Mesenchymal stem cell (in vitro differentiated cells and primary cell): ENCODE measurements around the gene TMEM86B.
A peak's percentile ranks its signal among the peaks of the same experiment; 100 is the strongest.

Experiments used
- DNase-seq: peaks from one replicate; pipeline ENCODE4 v3.0.0-alpha.2; 2013
- H2AFZ ChIP-seq: one replicate; pipeline ENCODE4 v1.6.1; 2013; ENCODE audit warnings: low read depth, mild to moderate bottlenecking, control low read depth, inconsistent platforms, low read length, moderate library complexity
- H2AK5ac ChIP-seq: 2 replicates; pipeline ENCODE4 v1.6.1; 2013; ENCODE audit warnings: low read length, moderate library complexity, mild to moderate bottlenecking, inconsistent platforms; ENCODE audit not compliant: severe bottlenecking
- H2BK120ac ChIP-seq: one replicate; pipeline ENCODE4 v1.6.1; 2013; ENCODE audit warnings: low read depth, mild to moderate bottlenecking, inconsistent platforms, low read length, moderate library complexity
- H2BK12ac ChIP-seq, 2 experiments: one replicate each; pipeline ENCODE4 v1.6.1; 2013; ENCODE audit warnings: inconsistent platforms in 2 of 2, low read length in 2 of 2, mild to moderate bottlenecking in 2 of 2, moderate library complexity in 2 of 2, control low read depth in 1 of 2
- H2BK15ac ChIP-seq: one replicate; pipeline ENCODE4 v1.6.1; 2013; ENCODE audit warnings: mild to moderate bottlenecking, low read depth, inconsistent platforms; ENCODE audit not compliant: poor library complexity, severe bottlenecking
- H2BK5ac ChIP-seq: 2 replicates; pipeline ENCODE4 v1.6.1; 2013; ENCODE audit warnings: low read depth, mild to moderate bottlenecking, low read length, control low read depth, inconsistent platforms; ENCODE audit not compliant: poor library complexity, severe bottlenecking
- H3K14ac ChIP-seq, 2 experiments: one replicate each; pipeline ENCODE4 v1.6.1; 2013; ENCODE audit warnings: inconsistent platforms in 2 of 2, low read length in 2 of 2, control low read depth in 1 of 2, mild to moderate bottlenecking in 1 of 2, moderate library complexity in 1 of 2
- H3K18ac ChIP-seq, 2 experiments: one replicate each; pipeline ENCODE4 v1.6.1; 2013; ENCODE audit warnings: inconsistent platforms in 2 of 2, low read length in 2 of 2, control low read depth in 1 of 2, low read depth in 1 of 2, mild to moderate bottlenecking in 1 of 2
- H3K23ac ChIP-seq, 2 experiments: one replicate each; pipeline ENCODE4 v1.6.1; 2013; ENCODE audit warnings: inconsistent platforms in 2 of 2, low read length in 2 of 2, mild to moderate bottlenecking in 2 of 2, moderate library complexity in 2 of 2, control low read depth in 1 of 2
- H3K27ac ChIP-seq: 2 replicates; pipeline ENCODE4 v1.5.1; 2013; ENCODE audit warnings: mild to moderate bottlenecking, moderate library complexity, low read length, control low read depth, inconsistent platforms; ENCODE audit not compliant: poor library complexity, severe bottlenecking
- H3K27me3 ChIP-seq, 2 experiments: 2 replicates each; pipeline versions ENCODE4 v1.6.1 to v1.7.0; 2013; ENCODE audit warnings: low read length in 2 of 2, mild to moderate bottlenecking in 2 of 2, moderate library complexity in 2 of 2, control low read depth in 1 of 2, inconsistent platforms in 1 of 2; ENCODE audit not compliant: control insufficient read depth in 1 of 2, insufficient read depth in 1 of 2
- H3K36me3 ChIP-seq, 2 experiments: 2 replicates each; pipeline versions ENCODE4 v1.6.1 to v1.7.0; 2013; ENCODE audit warnings: low read length in 2 of 2, control low read depth in 1 of 2, inconsistent platforms in 1 of 2, low read depth in 1 of 2, mild to moderate bottlenecking in 1 of 2; ENCODE audit not compliant: insufficient read depth in 2 of 2, control insufficient read depth in 1 of 2
- H3K4ac ChIP-seq, 2 experiments: one replicate each; pipeline ENCODE4 v1.6.1; 2013; ENCODE audit warnings: inconsistent platforms in 2 of 2, low read length in 2 of 2, mild to moderate bottlenecking in 2 of 2, moderate library complexity in 2 of 2, control low read depth in 1 of 2, low read depth in 1 of 2
- H3K4me1 ChIP-seq: 2 replicates; pipeline ENCODE4 v1.6.1; 2013; ENCODE audit warnings: low read depth, low read length, control low read depth; ENCODE audit not compliant: control insufficient read depth, insufficient read depth
- H3K4me2 ChIP-seq: 2 replicates; pipeline ENCODE4 v1.6.1; 2013; ENCODE audit warnings: low read length, mild to moderate bottlenecking, inconsistent platforms; ENCODE audit not compliant: poor library complexity, severe bottlenecking
- H3K4me3 ChIP-seq, 2 experiments: 2 replicates each; pipeline versions ENCODE4 v1.5.1 to v1.7.0; 2013; ENCODE audit warnings: low read length in 2 of 2, mild to moderate bottlenecking in 2 of 2, control low read depth in 1 of 2, low read depth in 1 of 2; ENCODE audit not compliant: insufficient read depth in 1 of 2
- H3K79me1 ChIP-seq: replicated peaks from 2 replicates; pipeline ENCODE4 v1.6.1; 2013; ENCODE audit warnings: mild to moderate bottlenecking, control low read depth, low read length, inconsistent platforms; ENCODE audit not compliant: poor library complexity, severe bottlenecking
- H3K9ac ChIP-seq: 2 replicates; pipeline ENCODE4 v1.7.0; 2013; ENCODE audit warnings: mild to moderate bottlenecking, low read length, moderate library complexity
- H3K9me3 ChIP-seq: 2 replicates; pipeline ENCODE4 v1.7.0; 2013; ENCODE audit warnings: mild to moderate bottlenecking, low read length; ENCODE audit not compliant: control insufficient read depth
- H4K8ac ChIP-seq: one replicate; pipeline ENCODE4 v1.6.1; 2013; ENCODE audit warnings: inconsistent platforms, mild to moderate bottlenecking, low read length, moderate library complexity
- H4K91ac ChIP-seq: one replicate; pipeline ENCODE4 v1.6.1; 2013; ENCODE audit warnings: mild to moderate bottlenecking, low read length, inconsistent platforms
- WGBS: methylation state at CpG from one replicate; pipeline ENCODE4 v1.1.7; 2013; ENCODE audit warnings: mixed read lengths; 5-methylcytosine and 5-hydroxymethylcytosine counted together

TMEM86B gene

DNA sequence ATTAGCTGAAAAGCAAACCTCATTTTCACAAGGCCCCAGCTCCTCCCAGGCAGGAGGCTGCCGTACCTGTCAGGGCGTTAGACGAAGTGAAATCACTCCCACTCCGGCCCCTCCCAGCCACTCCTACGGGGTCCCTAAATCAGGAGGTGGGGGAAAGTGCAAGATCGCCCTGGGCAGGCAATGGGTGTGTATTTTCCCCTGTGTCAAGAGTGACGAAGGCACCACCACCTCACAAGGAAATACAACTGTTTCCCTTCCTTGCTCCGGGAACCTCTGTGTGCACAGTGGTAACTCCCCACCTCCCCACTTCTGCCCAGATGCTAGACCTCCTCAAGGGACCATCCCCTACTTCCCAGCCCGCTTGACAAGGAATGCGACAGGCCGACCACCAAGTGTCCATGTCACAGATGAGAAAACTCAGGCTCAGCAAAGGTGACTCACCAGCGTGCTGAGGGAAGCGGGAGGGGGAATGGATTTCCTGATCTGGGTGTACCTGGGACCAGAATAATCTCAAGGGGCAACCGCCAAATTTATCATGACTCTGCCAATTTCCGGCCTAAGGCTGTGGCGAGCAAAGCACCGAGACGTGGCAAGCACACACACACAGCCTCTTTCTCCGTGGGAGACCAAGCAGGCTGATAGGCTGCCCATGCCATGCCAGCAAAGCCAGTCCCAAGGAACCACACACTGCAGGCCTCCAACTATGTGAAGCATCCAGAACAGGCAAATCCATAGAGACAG lies 22.9 kb upstream of the TMEM86B start:
- H3K9me3 ChIP-seq: no peaks in the 10 kb centered on the region
- peak overlapping the region; percentile 22 for H4K8ac ChIP-seq

DNA sequence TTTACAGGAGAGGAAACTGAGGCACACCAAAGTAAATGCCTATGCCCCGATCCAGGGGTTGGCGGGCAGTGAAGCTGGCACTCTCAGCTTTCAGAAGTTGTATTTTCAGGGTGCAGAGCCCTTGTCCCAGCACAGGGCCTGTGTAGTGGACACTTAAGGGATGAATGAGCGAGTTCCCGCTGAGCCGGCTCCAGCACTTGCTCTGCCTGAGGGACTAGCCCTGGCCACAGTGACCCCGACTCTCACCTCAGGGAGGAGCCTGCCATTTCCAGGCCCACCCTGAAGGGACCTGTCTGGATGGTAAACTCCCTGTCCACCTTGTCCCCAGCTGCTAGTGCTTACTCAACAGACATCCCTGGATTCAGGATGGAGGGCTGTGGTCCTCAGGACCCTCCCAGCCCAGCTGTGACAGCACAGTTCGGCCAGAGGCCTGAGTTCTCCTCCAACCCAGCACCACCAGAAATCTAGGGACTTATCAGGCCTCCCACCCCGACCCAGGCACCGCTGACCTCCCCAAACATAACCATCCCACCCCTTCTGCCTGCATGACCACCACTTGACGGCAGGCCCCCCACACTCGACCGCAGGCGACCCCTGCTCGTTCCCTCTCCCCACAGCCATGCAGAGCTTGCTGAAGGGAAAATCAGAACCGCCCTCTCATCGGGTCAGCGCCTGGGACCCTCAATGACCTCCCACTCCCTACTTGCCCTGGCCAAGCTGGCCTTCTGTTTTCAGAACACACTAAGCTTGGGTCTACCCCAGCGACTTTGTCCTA lies 21.9 kb upstream of the TMEM86B start:
- no peak overlapping the region for H3K23ac ChIP-seq
- no peak overlapping the region for H3K14ac ChIP-seq
- H3K9ac ChIP-seq: no peak overlapping the region
- H3K4me2 ChIP-seq: no peak overlapping the region
- H2BK12ac ChIP-seq: no peak overlapping the region
- H2BK120ac ChIP-seq: no peak overlapping the region
- H2AK5ac ChIP-seq: no peak overlapping the region
- H4K91ac ChIP-seq: no peak overlapping the region
- H3K27me3 ChIP-seq: no peaks in the 10 kb centered on the region
- H3K9me3 ChIP-seq: no peaks in the 10 kb centered on the region
- 95% methylated on average over 18 of the region's 18 CpGs for WGBS
- no peak overlapping the region for H2AFZ ChIP-seq
- H3K36me3 ChIP-seq: peaks cover 15 to 60% of the 10 kb centered on the region in 2 experiments
- no peak overlapping the region for H3K27ac ChIP-seq
- DNase-seq: no peak
- no peak overlapping the region for H2BK15ac ChIP-seq
- H4K8ac ChIP-seq: no peak overlapping the region
- peaks cover 14% of the 10 kb centered on the region for H3K79me1 ChIP-seq
- H3K4me1 ChIP-seq: peaks cover 63% of the 10 kb centered on the region
- H3K4me3 ChIP-seq: no peak overlapping the region
- H3K18ac ChIP-seq: no peak overlapping the region
- H2BK5ac ChIP-seq: no peak overlapping the region
- no peak overlapping the region for H3K4ac ChIP-seq

More for the DNA sequence above, 22.9 kb upstream of the TMEM86B start:
- Histone ChIP-seq H3K4me1 (peaks cover 72% of the 10 kb centered on the region), H3K23ac (no peak overlapping the region), H4K91ac (no peak overlapping the region), H2BK12ac (no peak overlapping the region), H2BK120ac (no peak overlapping the region), H3K27me3 (no peaks in the 10 kb centered on the region), H3K4ac (no peak overlapping the region), H3K18ac (no peak overlapping the region), H3K9ac (no peak overlapping the region), H3K4me2 (no peak overlapping the region), H3K4me3 (no peak overlapping the region), H2BK5ac (no peak overlapping the region), H2BK15ac (no peak overlapping the region), H3K27ac (no peak overlapping the region), H3K14ac (no peak overlapping the region), H2AFZ (no peak overlapping the region), H3K79me1 (peaks cover 7% of the 10 kb centered on the region), H2AK5ac (no peak overlapping the region), H3K36me3 (peaks cover 5 to 52% of the 10 kb centered on the region in 2 experiments)
- WGBS: 69% methylated on average over 19 of the region's 19 CpGs
- peak; percentile 38 for DNase-seq

DNA sequence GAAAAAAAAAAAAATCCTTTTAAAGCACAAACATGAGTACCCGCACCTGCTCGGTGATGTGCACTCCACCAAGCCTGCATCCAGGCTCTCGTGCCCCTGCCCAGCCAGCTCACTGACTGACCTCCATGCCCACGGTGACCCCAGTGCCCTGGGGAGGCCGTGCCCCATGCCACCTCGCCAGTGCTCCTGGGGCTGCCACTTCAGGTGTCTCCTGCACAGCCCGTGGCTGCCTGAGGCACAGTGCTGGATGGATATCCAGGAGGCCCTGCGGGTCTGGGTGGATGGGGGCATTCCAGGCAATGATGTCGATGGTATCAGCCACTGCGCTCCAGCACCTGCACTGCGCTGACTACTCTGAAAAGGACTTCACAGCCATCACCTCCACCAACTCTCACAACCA lies 21.3 kb upstream of the TMEM86B start:
- Histone ChIP-seq H3K14ac (no peak overlapping the region), H4K91ac (no peak overlapping the region), H2BK120ac (no peak overlapping the region), H3K36me3 (peaks cover 21 to 66% of the 10 kb centered on the region in 2 experiments), H3K4me2 (no peak overlapping the region), H3K79me1 (peaks cover 20% of the 10 kb centered on the region), H3K27me3 (no peaks in the 10 kb centered on the region), H4K8ac (no peak overlapping the region), H2AK5ac (no peak overlapping the region), H3K4ac (no peak overlapping the region), H2BK15ac (peak overlapping the region; percentile 31), H3K27ac (no peak overlapping the region), H3K9me3 (no peaks in the 10 kb centered on the region), H2BK12ac (no peak overlapping the region), H2AFZ (no peak overlapping the region), H3K4me3 (no peak overlapping the region), H3K23ac (no peak overlapping the region), H3K4me1 (peaks cover 59% of the 10 kb centered on the region), H2BK5ac (no peak overlapping the region), H3K9ac (no peak overlapping the region), H3K18ac (no peak overlapping the region)
- WGBS: 95% methylated on average over 11 of the region's 11 CpGs
- no peak for DNase-seq

DNA sequence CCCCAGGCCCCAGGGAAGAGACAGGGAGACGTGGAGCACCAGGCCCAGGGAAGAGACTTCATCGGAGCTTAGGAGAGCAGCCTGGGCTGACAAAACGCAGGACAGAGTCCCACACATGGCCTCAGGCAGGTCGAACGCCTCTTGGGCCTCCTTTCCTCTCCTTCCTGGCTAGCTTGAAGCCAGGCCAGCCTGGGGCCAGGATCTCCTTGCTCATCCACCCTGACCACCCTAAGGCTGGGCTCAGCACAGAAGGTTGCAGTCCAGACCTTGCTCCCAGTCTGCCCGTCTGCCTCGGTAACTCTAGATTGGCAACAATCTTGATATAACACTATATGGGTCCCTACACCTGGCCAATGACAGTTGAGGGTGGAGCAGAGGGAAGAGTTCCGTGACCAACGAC lies 20.1 kb upstream of the TMEM86B start:
- Histone ChIP-seq H3K18ac (no peak overlapping the region), H2AK5ac (no peak overlapping the region), H3K4me1 (peaks cover 51% of the 10 kb centered on the region), H2BK5ac (no peak overlapping the region), H4K8ac (no peak overlapping the region), H3K79me1 (peaks cover 24% of the 10 kb centered on the region), H3K14ac (no peak overlapping the region), H2BK15ac (no peak overlapping the region), H3K9me3 (no peaks in the 10 kb centered on the region), H3K4me2 (no peak overlapping the region), H3K36me3 (peaks cover 32 to 68% of the 10 kb centered on the region in 2 experiments), H3K4ac (no peak overlapping the region), H4K91ac (no peak overlapping the region), H3K27me3 (no peaks in the 10 kb centered on the region), H3K4me3 (no peak overlapping the region), H2BK120ac (no peak overlapping the region), H2BK12ac (no peak overlapping the region), H3K23ac (no peak overlapping the region), H3K9ac (no peak overlapping the region), H2AFZ (no peak overlapping the region), H3K27ac (no peak overlapping the region)
- no peak for DNase-seq
- WGBS: 96% methylated on average over 9 of the region's 9 CpGs
